Epidermal melanocyte (primary cell): Measurements from ENCODE around the gene TMEM141.
"Not testable (repeated sequence)": the region's sequence is repeated elsewhere in the genome, so short reads cannot be mapped to it uniquely, and the experiment has no call there.

Experiments
- DNase-seq: peaks from one replicate; pipeline ENCODE4 v3.0.0; 2011; ENCODE audit warnings: low spot score; ENCODE audit not compliant: insufficient read length

The TMEM141 gene

DNA sequence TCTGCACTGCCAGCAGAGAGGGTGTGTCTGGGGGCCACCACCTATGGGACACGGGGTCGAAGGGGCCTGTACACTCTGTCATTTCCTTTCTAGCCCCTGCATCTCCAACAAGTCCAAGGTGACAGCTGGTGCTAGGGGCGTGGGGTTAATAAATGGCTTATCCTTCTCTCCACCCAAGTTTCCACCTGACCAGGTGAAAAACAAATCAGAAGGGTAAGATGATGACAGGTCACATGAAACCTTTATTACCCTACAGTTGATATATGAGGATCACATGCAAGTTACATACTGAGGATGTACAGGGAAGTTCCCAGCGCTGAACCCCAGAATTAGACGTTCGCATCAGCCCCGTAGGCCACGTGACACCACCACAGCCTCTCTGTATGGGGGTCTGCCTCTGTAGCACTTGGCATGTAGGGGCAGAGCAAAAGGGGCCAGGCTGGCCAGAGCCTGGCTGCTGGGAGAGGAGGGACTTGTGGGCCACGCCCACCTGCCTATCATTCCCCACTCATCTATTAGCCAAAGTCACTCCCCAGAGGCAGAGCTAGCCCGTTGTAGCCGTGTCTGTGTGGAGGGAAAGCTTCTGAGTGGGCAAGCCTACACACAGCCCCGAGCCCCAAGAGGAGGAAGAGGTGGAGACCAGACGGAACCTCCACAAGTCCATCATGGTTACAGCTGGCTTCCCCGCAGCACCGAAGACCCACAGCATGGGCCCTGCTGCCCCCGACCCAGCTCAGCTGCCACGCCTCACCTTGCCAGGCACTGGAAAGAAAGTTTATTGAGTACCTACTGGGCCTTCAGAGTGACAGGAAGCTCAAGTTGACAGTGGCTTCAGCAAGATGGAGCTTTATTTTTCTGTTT is 2.2 kb downstream of the TMEM141 start:
- DNase-seq: no peak

DNA sequence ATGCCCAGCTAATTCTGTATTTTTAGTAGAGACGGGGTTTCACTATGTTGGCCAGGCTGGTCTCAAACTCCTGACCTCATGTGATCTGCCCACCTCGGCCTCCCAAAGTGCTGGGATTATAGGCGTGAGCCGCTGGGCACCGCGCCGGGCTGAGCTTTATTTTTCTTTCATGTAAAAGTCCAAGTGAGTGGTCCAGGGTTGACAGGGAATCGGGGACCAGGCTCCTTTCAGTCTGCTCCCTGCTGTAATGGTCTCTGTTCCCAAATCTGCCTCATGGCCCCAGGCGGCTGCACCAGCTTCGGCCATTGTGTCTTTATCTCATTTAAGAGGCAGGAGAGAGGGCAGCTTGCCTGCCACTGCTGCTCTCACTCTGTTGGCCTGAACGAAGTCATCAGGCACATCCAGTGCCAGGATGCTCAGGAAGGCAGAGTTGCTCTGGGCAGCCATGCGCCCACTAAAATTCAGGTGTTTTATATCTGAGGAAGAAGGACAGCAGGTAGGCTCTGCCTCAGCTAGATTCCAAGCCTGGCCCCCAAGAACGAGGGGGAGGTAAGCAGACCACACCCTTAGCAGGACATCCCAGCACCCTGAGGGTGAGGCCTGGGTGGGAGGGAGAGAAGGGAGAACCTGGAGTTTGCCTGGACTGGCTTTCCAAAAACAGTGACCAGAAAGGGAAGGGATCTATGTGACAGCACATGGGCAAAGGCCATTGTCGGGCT is 3.3 kb downstream of the TMEM141 start:
- no peak for DNase-seq

DNA sequence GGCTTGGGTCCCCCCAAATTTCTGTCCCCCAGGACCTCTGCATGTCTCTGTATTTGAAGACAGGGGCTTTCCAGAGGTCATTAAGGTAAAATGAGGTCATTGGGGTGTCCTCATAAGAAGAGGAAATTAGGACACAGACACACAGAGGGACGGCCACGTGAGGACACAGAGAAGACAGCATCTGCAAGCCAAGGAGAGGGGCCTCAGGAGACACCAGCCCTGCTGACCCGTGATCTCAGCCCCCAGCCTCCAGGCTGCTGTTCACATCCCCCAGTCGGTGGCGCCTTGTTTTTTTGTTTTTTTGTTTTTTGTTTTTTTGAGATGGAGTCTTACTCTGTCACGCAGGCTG is 3.8 kb downstream of the TMEM141 start:
- no peak for DNase-seq

DNA sequence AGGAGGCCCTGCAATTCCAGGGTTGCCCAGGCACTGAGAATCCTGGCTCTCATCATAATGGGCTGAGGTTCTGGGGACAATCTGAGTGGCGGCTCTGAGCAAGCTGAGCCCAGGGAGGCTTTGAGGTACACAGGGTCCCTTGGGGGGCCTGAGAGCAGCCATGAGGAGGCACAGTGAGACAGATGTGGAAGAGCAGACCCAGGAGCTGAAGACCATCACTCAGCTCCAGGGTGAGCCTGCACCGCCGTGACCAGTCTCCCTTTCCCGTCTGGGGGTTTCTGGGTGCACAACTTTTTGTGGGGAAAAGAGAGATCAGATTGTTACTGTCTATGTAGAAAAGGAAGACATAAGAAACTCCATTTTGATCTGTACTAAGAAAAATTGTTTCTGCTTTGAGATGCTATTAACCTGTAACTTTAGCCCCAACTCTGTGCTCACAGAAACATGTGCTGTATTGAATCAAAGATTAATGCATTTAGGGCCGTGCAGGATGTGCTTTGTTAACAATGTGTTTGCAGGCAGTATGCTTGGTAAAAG is 5.2 kb downstream of the TMEM141 start, which contains the start of gene CCDC183:
Gene CCDC183 (plus strand): TSS at position 101 of the 537 bp plus-strand sequence. CDS start 60 bp downstream, at position 161.
- no peak for DNase-seq

DNA sequence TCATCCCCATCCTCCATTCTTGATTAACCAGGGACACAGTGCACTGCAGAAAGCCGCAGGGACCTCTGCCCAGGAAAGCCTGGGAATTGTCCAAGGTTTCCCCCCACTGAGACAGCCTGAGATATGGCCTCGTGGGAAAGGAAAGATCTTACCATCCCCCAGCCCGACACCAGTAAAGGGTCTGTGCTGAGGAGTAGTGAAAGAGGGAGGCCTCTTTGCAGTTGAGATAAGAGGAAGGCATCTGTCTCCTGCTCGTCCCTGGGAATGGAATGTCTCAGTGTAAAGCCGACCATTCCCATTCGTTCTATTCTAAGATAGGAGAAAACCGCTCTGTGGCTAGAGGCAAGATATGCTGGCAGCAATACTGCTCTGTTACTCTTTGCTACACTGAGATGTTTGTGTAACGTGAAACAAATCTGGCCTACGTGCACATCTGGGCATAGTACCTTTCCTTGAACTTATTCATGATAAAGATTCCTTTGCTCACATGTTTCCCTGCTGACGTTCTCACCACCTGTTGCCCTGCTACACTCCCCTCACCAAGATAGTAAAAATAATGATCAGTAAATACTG is 5.7 kb downstream of the TMEM141 start:
- not testable (repeated sequence) for DNase-seq

DNA sequence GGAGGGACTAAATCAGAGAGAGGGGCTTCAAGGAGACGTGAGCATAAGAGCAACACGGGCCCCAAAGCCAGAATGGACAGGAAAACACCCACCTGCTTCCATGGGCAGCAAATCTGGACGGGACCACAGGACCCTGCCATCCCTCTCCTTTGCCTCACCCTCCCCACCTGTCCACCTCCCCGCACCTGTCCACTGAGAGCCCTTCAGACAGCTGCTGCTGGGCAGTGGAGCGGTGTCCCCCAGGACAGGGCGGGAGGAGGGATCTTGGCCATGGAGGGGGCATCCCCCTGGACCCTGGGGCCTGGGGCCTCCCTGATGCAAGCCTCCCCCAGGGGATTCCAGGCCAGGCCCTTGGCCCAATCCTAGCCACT is 7.5 kb downstream of the TMEM141 start:
- DNase-seq: peak; percentile 8

DNA sequence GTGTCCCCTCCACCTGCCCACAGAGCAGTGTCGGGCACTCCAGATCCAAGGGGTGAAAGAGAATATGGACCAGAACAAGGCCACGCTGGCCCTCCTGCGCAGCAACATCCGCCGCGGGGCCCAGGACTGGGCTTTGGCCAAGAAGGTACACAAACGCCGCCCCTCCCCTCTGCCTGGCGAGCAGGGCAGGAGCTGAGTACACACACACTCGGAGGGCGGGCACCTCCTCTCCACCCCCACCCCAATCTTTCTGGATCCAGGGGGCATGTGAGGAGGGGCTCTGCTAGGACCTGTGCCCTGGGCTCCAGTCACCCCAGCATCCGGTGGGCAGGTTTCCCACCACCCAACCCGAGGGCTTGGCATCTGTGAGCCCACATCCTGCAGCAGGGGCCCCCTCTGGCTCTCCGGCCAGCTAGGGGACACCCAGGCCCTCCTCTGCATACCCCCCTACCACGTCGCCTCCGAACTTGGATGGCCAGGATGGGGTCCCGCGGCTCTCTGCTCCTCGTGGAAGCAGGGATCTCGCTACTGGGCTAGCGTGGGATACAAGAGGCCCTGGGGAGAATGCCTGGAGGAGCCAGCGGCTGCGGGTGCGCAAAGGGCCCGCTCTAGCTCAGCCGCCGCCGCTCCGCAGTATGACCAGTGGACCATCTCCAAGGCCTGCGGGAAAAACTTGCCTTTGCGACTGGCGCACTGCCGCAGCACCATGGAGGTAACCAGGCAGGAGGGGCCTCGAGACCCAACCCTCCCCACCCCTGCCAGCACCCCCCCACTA is 8.1 kb downstream of the TMEM141 start:
- DNase-seq: peak; percentile 5

DNA sequence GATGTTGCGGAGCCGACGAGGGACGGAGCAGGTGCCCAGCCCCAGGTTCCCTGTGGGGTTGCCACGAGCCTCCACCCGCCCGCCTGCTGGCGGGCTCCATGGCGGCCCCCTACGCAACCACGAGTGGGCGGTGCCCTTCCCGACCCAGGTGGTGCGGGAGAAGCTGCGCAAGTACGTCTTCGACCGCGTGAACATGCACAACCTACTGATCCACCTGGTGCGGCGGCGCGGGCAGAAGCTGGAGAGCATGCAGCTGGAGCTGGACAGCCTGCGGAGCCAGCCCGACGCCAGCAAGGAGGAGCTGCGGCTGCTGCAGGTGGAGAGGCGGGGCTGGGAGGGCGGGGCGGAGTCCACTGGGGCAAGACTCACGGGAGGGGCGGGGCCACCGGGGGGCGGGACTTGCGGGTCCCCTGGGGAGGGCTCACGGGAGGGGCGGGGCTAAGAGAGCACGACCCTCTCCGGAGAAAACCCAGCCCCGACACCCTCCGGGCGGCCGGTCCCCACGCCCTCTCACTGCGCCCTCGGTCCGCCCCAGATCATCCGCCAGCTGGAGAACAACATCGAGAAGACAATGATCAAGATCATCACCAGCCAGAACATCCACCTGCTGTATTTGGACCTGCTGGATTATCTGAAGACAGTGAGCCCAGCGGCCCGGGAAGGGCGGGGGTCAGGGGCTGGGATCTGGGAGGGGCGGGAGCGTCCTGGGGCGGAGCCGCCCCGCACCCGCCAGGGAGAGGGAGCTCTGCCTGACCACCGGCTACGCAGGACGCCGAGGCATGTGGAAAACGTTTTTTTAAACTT is 8.9 kb downstream of the TMEM141 start:
- DNase-seq: peak; percentile 60

DNA sequence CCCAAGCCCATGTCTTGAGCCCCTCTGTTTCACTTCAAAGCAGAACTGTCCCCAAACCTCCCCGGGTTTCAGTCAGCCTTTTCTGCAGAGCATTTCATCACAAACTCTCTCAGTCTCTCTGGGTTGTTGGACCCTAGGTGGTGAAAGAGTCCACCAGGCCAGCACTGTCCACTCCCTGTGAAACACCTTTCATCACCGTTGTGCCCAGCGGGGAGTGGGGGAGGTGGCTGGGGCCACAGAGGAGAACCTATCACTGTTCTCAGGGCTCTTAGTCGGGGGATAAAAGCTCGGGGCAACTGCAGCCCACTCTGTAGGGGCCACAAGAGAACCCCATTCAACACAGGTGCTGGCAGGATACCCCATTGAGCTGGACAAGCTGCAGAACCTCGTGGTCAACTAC is 11.2 kb downstream of the TMEM141 start:
- peak; percentile 10 for DNase-seq

DNA sequence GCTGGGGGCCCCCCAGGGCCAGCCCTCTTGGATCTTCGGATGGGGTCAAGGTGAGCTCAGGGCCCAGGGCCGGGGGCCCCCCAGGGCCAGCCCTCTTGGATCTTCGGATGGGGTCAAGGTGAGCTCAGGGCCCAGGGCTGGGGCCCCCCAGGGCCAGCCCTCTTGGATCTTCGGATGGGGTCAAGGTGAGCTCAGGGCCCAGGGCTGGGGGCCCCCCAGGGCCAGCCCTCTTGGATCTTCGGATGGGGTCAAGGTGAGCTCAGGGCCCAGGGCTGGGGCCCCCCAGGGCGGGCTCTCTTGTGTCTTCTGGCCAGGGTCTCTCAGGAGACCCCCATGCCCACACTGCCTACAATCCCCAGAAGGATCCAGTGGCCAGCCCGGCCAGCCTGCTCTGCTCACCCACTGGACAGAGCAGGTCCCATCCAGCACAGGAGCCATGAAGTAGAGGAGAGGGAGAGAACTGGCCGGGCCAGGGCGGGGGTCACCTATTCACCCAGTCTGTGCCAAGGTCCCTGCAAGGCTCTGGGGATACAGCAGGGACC is 11.9 kb downstream of the TMEM141 start:
- not testable (repeated sequence) for DNase-seq

DNA sequence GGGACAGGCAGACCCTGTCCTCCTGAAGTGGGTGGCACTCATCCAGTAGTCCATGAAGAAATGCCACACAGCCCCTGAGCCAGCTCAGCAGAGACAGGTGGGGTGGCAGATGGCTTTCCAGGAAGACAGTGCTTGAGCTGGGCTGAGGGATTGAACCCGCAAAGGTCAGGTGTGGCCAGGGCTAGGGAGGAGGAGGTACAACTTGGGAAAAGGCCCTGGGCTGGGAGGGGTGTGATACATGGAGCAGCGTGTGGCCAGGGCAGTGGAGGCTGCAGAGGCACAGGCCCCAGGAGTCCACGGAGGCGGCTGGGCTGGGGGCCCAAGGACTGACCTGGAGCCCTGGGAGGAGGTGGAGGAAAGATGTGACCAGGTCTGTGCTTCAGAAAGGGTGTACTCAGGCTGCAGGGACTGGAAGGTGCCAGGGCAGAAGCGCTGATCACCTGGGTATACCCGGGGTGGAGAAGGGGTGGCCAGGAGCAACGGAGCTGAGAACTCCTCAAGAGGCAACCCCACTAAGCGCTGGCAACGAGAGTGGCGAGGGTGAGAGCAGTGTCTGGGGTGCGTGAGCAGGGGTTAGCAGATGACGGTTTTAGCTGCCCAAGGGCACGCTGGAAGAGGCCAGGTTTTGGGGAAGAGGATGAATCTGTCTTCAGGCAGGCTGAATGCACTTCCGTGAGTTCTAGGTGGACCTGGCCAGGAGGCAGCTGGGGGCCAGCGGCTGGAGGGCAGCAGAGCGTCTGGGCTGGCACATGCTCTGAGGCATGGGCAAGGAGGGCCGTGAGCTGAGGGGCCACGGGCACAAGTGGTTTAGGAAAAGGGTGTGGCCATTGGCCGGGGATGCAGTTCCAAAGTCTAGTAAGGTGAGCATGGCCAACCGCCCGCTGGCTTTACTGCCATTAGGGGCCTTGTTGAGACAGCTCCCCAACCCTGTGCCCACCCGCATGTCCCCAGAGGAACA is 12.7 kb downstream of the TMEM141 start:
- peak; percentile 7 for DNase-seq

DNA sequence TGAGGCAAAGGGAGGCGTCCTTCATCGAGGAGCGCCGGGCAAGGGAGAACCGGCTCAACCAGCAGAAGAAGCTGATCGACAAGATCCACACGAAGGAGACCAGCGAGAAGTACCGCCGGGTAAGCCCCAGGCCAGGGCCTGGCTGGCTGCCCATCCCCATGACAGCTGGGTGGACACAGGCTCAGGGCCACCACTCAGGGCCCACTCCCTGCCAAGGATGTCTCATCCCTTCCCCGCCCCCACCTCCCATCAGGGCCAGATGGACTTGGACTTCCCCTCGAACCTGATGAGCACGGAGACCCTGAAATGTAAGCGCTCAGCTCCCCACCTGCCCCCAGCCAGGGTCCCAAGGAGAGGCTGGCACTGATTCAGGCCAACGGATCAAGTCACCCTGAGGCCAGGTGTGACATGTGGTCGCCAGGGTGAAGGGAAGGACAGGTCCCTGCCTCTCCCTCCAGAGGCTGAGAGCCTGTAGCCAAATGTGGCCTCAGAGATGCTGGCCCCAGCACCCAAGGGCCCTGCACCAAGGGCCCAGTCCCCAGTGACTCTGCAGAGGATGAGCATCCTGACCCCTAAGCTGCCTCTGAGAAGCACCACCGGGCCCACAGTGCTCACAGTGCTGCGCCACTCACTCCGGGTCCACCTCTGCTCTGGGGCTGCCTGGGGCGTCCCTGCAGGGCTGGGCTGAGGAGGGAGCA is 13.5 kb downstream of the TMEM141 start:
- DNase-seq: peak; percentile 1

DNA sequence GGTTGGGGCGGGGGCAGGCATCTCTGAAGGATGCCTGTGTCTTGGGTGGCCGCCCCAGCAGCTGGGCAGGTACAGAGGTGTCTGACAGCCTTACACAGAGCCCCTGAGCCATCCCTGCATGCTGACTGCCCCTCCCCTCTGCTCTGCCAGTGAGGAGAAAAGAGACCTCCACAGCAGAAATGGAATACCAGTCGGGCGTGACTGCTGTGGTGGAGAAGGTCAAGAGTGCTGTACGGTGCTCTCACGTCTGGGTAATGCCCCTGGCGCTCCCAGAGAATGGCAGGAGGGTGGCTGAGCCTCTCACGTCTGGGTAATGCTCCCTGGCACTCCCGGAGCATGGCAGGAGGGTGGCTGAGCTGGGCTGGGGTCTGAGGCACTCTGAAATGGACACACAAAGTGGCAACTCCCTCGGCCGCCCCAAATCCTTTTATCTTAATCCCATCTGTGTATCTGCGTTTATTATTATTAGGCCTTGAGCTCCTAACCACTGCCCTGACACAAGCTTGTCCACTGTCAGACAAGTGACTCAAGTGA is 14.1 kb downstream of the TMEM141 start:
- DNase-seq: no peak

DNA sequence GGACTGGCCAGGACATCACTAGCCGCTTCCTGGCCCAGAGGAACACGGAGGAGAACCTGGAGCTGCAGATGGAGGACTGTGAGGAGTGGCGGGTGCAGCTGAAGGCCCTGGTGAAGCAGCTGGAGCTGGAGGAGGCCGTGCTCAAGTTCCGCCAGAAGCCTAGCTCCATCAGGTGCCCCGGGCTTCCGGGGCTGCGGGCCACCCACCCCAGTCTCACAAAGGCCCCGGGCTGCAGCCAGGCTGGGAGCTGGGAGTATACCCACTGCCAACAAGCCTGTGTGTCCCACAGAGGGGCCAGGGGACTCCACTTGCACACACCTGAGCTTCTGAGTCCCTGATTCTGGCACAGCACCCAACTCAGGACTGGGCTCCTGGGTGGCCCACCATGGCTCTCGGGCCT is 14.9 kb downstream of the TMEM141 start:
- DNase-seq: peak; percentile 9

DNA sequence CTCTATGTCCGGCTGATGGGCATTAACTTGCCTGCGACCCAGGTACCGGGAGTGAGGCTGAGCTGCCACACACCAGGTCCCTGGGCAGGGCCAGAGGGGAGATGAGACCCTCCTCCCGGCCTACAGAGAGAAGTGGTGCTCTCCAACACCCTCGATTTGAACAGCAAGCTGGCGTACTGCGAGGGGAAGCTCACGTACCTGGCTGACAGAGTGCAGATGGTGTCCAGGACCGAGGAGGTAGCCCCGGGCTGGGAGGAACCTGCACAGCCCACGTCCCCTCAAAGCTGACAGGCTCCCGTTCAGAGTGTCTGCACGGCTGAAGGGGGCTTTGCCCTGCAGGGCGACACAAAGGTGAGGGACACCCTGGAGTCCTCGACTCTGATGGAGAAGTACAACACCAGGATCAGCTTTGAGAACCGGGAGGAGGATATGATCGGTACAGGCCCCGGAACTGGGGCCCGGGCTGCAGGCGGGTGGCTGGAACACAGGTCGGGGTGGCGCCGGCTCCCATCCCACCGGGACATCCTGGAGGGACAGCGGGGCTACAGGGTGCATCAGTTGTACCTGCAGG is 15.6 kb downstream of the TMEM141 start:
- DNase-seq: peak; percentile 14

DNA sequence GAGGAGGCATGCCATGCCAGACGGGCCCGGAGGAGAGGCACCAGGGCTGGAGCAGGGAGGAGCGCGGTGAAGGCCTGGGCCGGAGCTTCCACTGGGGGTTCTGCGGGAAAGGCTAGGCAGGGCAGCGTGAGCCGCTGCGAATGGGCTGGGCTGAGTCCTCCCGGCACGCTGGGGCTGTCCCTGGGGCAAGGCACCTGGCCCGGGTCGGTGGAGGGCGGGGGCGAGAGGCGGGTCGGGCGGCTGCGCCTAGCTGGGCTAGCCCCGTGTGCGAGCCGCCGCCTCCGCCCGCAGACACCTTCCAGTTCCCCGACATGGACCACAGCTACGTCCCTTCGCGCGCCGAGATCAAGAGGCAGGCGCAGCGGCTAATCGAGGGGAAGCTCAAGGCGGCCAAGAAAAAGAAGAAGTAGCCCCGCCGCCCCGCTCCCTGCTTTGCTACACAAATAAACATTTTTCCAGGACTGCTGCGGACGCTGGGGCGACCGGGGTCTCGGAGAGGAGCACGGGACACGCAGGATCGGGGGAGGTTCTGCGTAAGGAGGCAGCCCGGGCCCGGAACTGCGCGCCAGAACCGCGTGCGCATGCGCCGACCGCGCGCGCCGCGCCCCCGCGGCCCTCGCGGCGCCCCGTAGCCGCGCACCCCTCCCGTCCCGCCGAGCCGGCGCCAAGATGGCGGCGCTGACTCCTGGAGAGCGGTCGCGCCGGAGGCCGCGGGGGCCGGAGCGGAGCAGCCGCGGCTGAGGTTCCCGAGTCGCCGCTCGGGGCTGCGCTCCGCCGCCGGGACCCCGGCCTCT is 16.3 kb downstream of the TMEM141 start, which contains the start of gene RABL6:
Gene RABL6 (plus strand): TSS at position 668 of the 794 bp plus-strand sequence. CDS start 249 bp downstream, outside the sequence.
- peak; percentile 99 for DNase-seq
